GM12864 (cell line): ENCODE measurements around the gene PARD3B.

Experiments
- DNase-seq: peaks from one replicate; pipeline ENCODE4 v3.0.0-alpha.2; 2011; ENCODE audit warnings: low read depth
- H3K4me3 ChIP-seq: 2 replicates; pipeline ENCODE4 v1.5.1; 2011; ENCODE audit warnings: mild to moderate bottlenecking, low read depth, low read length, control low read depth
- CTCF ChIP-seq: IDR thresholded peaks from 2 replicates; pipeline ENCODE4 v1.5.1; 2011; ENCODE audit warnings: low read depth, mild to moderate bottlenecking, moderate library complexity, low read length, control low read depth, inconsistent platforms; ENCODE audit errors: missing control alignments

Gene PARD3B

DNA sequence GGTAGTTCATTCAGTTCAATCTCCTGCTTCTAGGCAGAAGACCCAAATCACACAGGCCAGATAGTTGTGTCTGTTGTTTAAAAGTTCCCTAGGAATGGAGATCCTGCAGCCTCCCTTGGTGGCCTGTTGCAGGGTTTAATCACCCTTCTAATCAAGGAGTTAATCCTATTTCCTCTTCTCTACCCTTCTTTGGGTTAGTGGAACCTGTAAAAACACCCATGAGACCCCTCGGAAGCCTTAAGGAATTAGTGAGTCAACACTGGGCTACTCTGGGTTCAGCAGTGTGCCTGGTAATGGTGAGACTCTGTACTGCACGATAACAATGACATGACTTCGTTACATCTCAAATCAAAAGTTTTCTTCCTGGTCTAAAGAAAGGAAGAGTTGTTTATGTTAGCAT, 919.4 kb downstream of the PARD3B start:
- no peak overlapping the region for H3K4me3 ChIP-seq
- no peak for DNase-seq
- TF ChIP-seq CTCF, result no peak

GRCh38 chr2:205465791-205466190, 920.5 kb downstream of the PARD3B start:
- no peak overlapping the region for H3K4me3 ChIP-seq
- TF ChIP-seq CTCF, result no peak
- no peak for DNase-seq

- H3K4me3 ChIP-seq, result no peak overlapping the region
- DNase-seq, result no peak
- no peak for TF ChIP-seq CTCF
Measured at GRCh38 chr2:205471776-205472175, 926.5 kb downstream of the PARD3B start.

DNA sequence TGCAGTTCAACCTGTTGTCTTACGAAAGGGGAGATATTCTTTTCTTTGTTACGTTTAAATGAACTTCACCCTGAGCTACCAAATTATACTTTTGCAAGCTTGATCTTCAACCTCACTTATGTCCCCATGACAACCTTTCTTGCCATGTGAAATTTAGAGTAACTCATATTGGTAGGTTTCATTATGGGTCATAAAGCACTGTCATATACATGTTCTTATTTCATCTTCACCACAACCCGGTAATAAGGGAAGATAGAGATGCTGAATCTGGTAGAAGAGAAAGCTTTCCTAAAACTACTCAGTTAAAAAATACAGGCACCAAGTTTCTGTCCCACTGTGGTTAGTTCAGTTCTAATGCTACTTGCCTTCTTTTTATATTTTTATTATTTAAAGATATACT, 928.5 kb downstream of the PARD3B start:
- no peak overlapping the region for H3K4me3 ChIP-seq
- DNase-seq, result no peak
- TF ChIP-seq CTCF, result no peak

DNA sequence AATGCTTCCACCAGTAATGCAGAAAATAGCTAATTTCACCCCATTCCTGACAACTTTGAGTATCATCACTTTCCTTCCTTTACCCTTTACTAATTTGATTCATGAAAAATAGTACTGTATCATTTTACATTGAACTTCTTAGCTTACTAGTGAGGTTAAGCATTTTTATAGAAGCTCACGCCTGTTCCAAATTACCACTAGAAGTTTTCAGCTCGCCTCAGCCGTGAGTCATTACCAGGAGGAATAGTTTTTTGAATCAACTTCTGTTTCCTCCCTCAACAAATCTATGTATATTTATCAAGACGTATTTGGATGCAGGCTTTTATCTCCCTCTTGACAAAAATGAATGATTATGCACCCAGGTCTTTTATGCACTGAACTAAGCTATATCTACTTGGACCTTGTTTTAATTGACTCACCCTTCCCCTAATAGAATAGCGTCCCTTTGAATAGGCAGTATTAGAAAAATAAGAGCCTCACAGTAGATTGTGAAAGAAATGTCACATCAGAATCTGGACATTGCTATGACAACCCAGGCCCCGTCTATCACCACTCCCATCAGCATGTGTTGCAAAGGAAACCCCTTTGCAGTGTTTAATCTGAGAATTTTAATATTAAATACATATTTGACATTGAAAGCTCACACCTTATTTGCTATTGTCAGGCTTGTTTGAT, 929.6 kb downstream of the PARD3B start:
- no peak for TF ChIP-seq CTCF
- DNase-seq, result no peak
- H3K4me3 ChIP-seq, result no peak overlapping the region

- TF ChIP-seq CTCF, result no peak
- H3K4me3 ChIP-seq, result no peak overlapping the region
- no peak for DNase-seq
Measured at GRCh38 chr2:205475416-205475768, 930.1 kb downstream of the PARD3B start.

DNA sequence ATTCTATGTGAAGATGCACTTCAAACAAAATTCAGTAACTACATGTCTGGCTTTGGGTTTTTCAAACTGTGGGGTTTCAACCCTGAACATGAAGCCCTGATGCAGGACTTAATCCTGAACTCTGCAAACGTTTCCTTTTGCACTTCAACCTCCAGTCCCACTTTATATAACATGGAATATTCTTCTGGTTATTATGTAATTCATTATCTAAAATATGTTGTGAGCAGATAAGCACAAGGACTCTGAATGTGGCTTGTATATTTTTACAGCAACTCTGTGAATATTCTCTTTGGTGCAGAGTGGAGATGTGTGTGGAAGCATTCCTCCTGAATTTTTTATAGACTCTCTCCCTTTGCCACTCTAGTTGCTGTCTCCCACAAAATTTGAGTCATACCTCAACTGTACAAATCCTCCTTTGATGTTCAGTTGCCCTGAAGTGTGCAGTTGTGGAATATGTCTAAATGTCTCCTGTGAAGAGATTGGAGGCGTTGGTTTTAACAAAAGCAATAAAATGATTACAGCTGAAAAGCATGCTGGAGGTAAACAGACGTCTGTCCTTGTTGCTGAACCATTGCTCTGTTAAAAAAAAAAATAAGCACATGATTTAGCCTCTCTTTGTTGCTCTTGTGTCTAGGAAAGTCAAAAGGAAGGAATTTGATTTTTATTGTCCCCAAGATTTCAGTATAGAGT, 931.9 kb downstream of the PARD3B start:
- no peak for TF ChIP-seq CTCF
- no peak overlapping the region for H3K4me3 ChIP-seq
- no peak for DNase-seq
